SW480 (cell line): Measurements from ENCODE around the gene ZNF239.
"Not testable (repeated sequence)": the region's sequence is repeated elsewhere in the genome, so short reads cannot be mapped to it uniquely, and the experiment has no call there.

Experiments used
- DNase-seq: peaks from one replicate; pipeline ENCODE4 v3.0.0-alpha.2; 2016; ENCODE audit warnings: low spot score

The ZNF239 gene

DNA sequence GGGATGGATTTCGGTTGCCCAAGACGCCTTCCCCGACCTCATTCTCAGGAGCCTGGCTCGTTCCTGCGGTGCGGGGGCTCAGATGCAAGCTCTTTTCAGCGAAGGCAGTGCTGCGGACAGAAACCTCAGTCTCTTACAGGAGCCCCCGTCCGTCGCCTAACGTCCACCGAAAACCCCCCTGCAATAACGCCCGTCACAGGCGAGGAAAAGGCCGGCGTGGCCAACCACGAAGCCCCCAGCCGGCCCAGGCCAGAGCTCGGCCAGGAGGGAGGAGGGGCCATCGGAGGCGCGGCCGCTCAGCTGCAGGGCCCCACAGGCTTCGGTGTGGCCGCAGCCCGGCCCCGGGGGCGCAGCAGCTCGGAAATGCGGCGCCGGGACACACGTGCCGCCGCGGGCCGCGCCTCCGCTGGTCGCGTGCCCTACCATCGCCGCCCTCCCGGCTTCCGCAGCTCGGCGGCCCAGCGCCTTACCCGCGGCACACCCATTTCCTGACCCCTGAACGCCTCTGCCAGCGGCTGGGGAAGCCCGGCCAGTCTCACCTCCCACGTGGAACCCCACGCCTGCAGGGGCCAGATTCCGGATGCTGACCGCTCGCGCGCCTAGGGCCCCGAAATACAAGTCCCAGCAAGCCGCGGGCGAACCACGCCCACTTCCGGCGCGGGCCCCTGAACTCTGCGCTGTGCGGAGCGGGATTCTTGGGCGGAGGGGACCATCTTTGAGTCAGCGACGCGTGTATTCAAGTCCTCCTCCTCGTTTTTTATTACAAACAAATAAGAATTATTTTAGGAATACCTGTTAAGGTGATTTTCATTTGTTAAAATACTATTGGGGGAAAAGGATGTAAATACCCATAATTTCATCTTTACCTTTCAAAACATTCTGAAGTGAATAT, at the start of gene ZNF239:
ZNF239 (minus strand) TSS at position 616 of the 892 bp plus-strand sequence. CDS start 16,537 bp downstream, outside the sequence.
- DNase-seq: peak; percentile 57

DNA sequence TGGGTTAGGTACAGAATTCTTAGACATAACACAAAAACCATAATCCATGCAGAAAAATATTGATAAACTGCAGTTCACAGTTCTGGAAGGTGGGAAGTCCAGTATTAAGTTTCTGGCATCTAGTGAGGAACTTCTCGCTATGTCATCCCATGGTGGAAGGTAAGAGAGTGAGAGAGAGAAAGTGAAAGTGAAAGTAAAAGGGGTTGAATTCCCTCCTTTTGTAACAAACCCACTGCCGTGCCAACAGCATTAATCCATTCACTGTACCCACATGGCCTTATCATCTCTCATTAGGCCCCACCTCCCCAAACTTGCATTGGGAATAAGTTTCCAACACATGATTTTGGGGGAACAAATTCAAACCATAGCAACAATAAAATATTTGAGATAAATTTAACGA, 48.9 kb upstream of the ZNF239 start:
- DNase-seq: peak; percentile 25

DNA sequence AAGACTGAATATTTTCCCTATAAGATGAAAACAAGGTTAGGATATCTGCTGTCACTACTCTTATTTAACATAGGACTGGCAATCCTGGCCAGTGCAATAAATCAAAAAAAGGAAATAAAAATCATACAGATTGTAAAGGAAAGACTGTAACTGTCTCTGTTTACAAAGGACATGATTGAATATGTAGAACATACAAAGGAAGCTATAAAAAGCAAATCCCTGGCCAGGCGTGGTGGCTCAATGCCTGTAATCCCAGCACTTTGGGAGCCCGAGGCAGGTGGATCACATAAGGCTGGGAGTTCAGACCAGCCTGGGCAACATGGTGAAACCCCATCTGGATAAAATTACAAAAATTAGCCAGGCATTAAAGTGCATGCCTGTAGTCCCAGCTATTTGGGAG, 47.6 kb upstream of the ZNF239 start:
- DNase-seq: no peak

DNA sequence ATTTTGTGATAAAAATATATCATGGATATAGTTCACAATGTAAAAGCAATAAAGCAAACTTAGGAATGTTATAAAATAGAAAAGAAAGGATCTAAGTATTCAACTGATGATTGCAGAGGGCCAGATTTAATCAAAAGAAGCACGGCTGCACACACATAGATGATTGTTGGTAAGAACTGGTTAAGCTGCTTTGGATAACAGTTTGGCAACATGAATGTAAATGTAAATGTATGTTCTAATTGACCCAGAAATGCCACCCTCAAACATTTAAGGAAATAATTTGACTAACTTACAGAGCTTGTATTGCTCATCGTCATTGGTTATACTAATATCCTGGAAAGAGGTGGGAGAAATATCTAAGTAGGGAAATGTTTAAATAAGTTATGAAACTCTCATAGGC, 45.0 kb upstream of the ZNF239 start:
- no peak for DNase-seq

DNA sequence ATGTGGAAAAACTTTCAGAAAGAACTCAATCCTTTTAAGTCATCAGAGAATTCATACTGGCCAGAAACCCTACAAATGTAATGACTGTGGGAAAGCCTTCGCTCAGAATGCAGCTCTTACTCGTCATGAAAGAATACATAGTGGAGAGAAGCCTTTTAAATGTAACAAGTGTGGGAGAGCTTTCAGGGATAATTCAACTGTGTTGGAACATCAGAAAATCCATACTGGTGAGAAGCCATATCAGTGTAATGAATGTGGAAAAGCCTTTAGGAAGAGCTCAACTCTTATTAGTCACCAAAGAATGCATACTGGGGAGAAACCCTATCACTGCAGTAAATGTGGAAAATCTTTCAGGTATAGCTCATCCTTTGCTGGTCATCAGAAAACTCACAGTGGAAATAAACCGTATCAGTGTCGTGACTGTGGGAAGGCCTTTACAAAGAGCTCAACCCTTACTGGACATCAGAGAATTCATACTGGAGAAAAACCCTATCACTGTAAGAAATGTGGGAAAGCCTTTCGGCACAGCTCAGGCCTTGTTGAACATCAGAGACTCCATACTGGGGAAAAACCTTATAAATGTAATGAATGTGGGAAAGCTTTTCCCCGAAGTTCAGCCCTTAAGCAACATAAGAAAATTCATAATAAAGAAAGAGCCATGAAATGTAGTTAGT, 42.4 kb upstream of the ZNF239 start:
- DNase-seq: no peak

DNA sequence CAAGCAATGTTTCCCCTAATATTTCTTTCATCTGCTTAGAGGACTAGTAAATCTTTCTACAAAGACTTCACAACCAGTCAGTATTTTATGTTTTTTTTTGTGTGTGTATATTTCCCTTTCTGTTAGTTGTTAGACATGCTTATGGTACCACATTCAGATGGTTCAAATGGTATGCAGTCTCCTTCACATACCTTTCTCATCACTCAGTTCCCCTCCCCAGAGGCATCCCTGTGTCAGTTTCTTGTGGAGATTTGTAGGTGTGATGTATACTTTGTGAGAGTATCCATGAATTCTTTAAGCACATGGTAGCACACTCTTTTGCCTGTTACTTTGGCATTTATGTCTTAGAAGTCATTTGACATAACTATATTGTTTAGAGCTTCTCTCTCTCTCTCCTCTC, 36.2 kb upstream of the ZNF239 start:
- no peak for DNase-seq

DNA sequence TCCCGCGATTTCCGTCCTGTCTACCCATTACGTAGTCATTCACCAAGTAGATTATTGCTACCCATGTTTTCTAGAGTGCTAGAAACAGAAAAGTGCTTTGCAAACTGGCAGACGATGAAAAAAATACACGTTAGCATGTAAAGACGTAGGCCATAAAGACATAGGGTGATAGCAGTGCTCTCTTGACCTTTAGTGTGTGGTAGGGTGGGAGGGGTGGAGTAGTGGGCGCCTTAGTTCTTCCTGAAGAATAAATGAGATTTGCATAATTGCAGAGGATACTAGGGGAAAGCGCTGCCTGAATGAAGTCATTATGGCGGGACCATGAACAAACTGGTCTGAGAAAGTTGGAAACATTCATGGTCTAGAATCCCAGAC, 32.8 kb upstream of the ZNF239 start:
- DNase-seq: no peak

DNA sequence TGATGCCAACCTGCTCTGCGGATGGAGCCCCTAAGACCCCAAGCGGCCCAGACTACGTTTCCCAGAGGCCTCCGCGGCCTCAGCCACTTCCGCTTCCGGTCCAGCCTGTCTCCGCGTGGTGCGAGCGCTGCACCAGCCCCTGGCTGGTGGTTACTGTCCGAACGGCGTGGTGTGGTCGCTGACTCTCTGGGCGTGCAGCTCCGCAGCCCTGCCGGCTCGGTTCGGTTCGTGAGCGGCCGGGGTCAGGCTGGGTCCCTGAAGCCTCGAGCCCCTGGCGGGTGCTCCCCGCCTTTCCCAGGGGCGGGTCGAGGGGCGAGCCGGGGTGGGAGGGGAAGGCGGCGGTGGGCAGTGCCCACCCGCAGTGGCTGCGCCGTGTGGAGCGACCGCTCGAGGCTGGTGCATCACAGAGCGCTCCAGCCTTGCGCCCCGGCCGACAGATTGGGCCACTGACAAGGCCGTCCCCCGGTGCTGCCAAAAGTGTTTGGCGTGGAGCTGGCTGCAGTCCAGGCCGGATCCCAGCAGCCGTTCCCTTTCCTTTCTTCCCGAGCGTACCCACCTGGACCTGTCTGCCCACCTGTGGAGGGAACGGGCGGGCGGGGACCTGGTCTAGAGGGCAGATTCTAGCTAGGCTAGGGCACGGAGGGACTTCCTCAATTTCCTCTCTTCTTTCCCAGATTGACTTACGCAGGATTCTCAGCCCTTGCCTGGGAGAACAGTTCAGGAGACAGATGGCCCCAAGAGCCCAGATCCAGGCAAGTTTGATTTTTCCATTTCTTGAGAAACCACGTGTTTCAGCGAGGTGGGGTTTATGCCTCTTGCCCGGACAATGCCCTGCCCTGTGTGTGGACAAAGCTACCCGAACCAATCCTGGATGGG, 32.1 kb upstream of the ZNF239 start, which contains the start of gene ZNF485:
ZNF485 (plus strand) TSS at position 116 of the 876 bp plus-strand sequence; CDS start at position 729, 613 bp downstream.
- peak; percentile 63 for DNase-seq

DNA sequence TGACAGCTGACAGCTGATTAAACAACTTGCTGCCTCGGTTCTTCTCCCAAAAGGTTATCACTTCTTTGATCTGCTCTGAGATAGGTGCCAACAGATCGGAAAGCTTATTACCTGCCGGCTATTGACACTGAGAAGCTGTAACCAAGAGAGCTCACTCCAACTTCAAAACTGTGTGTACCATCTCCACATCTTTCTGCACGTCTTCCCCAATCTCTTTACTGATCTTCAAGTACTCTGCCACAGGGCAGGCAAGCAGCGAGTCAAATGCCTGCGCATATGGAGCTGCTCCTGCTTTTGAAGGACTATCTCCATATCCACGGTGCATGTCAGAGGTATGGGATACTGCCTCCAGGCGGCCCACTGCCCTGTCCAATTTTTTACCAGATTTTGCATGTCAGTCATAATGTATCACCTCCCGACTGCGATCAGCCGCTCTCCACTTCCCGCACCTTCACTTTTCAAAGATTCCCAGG, 31.5 kb upstream of the ZNF239 start:
- no peak for DNase-seq

DNA sequence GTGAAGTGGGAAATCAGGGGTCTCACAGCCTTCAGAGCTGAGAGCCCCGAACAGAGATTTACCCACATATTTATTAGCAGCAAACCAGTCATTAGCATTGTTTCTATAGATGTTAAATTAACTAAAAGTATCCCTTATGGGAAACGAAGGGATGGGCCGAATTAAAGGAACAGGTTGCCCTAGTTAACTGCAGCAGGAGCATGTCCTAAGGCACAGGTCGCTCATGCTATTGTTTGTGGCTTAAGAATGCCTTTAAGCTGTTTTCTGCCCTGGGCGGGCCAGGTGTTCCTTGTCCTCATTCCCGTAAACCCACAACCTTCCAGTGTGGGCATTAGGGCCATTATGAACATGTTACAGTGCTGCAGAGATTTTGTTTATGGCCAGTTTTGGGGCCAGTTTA, 27.2 kb upstream of the ZNF239 start:
- not testable (repeated sequence) for DNase-seq

DNA sequence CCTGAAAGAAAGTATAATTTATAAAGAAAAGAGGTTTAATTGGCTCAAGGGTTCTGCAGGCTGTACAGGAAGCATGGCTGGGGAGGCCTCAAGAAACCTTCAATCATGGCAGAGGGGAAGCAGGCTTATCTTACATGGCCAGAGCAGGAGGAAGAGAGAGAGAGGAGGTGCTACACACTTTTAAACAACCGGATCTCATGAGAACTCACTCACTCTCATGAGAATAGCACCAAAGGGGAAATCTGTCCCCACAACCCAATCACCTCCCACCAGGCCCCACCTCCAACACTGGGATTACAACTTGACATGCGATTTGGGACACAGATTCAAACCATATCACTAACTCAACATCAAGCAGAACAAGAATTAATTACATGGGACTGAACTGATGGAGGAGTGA, 24.9 kb upstream of the ZNF239 start:
- DNase-seq: no peak

DNA sequence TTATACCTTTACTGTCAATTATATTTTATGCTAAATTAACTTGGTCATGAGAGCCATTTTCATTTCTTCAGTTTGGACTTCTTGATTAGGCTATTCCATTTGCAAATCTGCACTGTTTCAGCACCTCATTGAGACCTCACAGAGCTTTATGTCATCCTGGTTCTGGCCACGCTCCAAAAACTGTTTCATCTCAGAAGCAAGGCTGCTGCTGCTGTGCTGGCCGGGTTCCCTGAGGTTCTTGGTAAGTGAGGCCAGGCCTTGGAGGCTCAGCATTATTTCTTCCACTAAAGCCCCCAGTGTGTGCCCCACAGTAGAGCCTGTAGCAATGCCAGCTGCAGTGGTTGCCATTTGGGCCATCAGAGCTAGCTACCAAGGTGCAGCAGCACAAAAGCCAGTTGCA, 24.0 kb upstream of the ZNF239 start:
- DNase-seq: no peak

DNA sequence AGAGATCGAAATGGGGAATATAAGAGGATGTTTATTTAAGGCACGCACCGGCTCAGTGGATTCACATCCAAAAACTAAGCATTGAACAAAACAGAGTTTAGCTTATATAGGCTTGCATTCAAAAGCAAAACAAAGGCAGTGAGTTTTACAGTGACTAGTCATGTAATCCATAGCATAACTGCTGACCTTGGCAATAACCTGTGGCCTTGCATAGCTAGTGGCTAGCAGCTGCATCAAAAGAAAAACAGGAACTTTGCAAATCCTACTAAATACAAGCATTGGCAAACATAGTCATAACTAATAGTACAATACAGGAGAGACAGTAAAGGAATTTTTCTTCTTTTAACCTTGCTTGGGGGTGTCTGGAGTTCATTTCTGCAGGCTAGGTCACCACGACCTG, 22.1 kb upstream of the ZNF239 start:
- no peak for DNase-seq

DNA sequence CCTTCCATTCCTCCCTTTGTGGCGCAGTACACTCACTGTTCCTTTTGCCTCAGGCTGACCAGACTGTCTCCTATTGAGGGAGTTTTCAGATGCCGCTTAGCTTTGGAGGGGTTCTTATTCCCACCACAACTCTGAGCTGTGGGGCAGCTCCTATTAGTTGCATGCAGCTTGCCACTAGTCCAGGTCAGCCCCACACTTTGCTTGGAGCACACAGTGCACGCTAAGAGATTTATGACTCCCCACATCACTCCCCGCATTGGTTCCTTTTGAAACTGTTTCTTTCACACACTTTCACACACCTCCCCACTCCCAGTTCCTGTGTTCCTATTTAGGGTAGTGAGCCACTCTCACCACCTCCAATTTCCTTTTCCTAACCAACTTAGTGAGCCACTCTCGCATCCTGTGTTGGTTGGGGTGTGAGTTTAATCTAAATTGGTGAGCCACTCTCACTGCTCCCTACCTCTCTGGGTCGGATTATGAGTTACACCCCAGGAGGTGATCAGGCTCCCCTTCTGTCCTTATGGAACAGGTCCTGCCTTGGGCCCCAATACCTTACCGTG, 21.4 kb upstream of the ZNF239 start:
- no peak for DNase-seq

DNA sequence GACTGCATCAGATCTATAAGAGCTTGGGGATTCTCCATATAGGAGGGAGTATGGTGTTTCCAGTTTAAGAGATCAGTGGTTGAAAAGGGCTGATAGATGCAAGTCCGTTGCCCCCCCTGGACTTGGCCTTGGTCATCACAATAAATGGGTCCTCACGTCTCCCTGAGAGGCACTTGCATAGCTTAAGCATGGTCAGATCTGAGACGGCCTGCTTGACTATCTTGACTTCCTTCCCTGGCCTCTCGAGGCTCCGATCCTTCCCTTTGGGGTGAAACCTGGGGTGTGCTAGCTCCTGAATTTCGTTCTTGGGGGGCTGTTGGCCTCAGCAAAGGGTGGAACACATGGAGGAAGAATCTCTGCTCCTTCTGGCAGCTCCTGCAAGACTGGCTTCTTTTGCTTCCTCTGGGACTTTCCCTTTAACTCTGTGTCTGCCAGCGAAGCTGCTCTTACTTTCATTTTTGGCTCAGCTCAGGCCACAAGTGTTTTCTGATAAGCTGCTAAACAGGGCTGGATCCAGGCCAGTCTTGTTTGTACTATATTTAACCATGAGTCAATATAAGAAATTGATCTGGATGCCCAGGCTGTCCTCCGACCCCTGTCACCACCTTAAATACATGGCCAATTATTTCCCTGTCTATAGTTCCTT, 20.7 kb upstream of the ZNF239 start:
- no peak for DNase-seq

DNA sequence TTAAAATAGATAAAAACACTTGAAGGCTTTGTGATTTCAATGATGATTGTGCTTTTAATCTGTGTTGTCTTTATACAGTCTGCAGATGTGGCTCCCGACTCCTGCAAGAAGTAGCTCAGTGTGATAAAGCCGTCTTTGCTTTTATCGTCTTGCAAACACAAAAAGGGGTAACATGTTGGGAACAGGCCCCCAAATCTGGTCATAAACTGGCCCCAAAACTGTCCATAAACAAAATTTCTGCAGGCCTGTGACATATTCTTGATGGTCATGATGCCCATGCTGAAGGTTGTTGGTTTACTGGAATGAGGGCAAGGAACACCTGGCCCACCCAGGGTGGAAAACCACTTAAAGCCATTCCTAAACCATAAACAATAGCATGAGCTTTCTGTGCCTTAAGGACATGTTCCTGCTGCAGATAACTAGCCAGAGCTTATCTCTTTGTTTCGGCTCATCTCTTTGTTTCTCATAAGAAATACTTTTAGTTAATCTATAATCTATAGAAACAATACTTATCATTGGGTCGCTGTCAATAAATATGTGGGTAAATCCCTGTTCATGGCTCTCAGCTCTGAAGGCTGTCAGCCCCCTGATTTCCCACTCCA, 17.0 kb upstream of the ZNF239 start:
- no peak for DNase-seq

DNA sequence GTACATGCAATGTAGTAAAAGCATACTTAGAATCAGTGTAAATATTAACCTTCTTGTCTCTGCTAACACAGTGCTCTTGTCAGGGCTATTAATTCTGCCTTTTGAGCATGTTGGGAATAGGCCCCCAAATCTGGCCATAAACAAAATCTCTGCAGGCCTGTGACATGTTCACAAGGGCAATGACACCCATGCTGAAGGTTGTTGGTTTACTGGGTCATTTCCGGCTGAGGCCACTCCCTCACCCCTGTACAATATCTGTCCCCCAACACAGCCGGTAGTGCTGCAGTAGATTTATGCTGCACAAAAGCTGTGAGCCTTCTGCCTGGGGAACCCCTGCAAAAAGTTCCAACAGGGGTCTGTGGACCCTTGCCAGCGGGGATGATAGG, 12.3 kb upstream of the ZNF239 start:
- not testable (repeated sequence) for DNase-seq

DNA sequence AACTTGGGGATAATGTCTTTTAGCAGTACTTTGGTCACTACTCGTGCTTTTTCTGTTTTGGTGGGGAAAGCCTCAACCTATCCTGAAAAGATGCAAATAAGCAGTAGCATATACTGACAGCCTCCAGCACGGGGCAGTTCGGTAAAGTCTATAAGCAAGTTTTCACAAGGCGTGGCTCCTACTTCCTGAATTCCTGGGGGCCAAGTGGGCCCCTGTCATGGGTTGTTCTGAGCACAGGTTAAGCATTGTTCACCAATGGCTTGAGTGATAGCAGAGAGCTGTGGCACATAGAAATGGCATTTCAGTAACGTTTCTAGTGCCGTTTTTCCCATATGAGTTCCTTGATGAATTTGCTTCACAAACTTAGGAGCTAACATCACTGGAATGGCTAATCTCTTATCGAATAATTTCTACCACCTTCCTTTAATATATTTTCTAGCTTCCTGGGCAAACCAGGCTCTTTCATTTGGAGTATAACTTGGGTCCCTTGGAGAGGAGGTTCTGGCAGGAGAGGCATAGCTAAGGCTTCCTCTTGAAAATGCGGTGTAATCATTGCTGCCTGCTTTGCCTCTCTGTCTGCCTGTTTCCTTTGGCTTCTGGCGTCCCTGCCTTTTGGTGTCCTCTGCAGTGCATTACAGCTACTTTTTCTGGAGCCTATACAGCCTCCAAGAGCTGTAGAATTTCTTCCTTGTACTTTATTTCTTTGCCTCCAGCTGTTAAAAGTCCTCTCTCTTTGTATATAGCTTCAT, 11.7 kb upstream of the ZNF239 start:
- DNase-seq: peak; percentile 30

DNA sequence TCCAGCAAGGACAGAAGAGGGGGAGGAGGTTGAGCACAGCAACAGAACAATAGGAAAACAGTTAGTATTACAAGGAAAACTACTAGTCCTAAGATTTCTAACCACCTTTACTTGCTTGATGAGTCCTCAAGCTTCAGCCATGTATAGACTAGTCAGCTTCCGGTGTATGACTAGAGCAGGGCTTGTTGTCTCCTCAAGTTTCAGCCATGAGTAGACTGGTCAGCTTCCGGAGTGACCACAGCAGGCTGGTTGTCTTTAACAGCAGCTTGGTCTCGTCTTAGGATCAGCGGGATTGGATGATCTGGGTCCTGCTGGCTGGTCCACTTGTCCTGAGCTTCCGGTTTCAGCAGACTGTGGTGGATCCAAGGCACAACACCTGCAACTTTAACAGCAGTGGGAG, 10.6 kb upstream of the ZNF239 start:
- DNase-seq: no peak

DNA sequence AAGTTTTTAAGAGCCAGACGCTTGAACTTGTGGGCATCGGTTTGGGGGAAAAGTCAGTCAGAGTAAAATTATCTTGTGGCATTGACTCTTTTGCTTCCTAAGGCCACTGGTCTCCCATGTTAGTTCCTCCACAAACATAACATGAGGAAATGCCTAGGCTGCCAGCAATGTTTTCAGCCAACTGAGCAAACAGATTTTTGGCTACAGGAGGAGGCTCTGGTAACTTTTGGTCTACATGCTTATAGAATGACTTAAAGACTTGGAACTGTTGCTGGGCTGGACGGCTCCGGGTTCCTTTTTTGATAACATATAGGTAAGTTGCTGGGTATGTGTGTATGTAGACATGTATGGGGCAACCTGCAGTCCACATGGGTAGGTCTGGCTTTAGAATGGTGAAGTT, 9.6 kb upstream of the ZNF239 start:
- DNase-seq: no peak
